ENCODE measurements around the gene POLR1E.

GRCh38 chr9:37468620-37469019 is 17.1 kb upstream of the POLR1E start:
- TF ChIP-seq CTCF (IDR thresholded peaks at IDR 0.05; ENCODE audit: low read depth, low read length) (no peak), EZH2phosphoT487 (IDR thresholded peaks at IDR 0.05; ENCODE audit: low read depth) (no peak)

All from OCI-LY3 (cell line).